ENCODE data around the gene PCDHA13. TPM values are rescaled to one million over a fixed set of nuclear protein-coding genes. Genes with fewer than 3 reads are reported as not detected.
"Not testable (repeated sequence)": the region's sequence is repeated elsewhere in the genome, so short reads cannot be mapped to it uniquely, and the experiment has no call there.

The PCDHA13 gene
- total and polyA plus RNA-seq, 2 donors from 2014 or later: 0.49 to 1.8 TPM

DNA sequence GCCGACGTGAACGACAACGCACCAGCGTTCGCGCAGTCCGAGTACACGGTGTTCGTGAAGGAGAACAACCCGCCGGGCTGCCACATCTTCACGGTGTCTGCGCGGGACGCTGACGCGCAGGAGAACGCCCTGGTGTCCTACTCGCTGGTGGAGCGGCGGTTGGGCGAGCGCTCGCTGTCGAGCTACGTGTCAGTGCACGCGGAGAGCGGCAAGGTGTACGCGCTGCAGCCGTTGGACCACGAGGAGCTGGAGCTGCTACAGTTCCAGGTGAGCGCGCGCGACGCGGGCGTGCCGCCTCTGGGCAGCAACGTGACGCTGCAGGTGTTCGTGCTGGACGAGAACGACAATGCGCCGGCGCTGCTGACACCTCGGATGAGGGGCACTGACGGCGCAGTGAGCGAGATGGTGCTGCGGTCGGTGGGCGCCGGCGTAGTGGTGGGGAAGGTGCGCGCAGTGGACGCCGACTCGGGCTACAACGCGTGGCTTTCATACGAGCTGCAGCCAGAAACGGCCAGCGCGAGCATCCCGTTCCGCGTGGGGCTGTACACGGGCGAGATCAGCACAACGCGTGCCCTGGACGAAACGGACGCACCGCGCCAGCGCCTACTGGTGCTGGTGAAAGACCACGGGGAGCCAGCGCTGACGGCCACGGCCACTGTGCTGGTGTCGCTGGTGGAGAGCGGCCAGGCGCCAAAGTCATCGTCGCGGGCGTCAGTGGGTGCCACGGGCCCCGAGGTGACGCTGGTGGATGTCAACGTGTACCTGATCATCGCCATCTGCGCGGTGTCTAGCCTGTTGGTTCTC lies 31.9 kb upstream of the PCDHA13 start:
- H3K36me3 ChIP-seq (ENCODE audit: control insufficient read depth in 2 of 3, insufficient read depth in 3 of 3, low read length in 3 of 3); DNase-seq; H3K9ac ChIP-seq (ENCODE audit: low read length in 3 of 3); FAIRE-seq; H3K4me1 ChIP-seq (ENCODE audit: control insufficient read depth in 2 of 3, insufficient read depth in 2 of 3, low read depth in 1 of 3, low read length in 3 of 3); H3K27me3 ChIP-seq (ENCODE audit: control insufficient read depth, insufficient read depth, low read length); H3K4me3 ChIP-seq (ENCODE audit: low read length in 3 of 3); intact Hi-C loops (cut with DNase I); H3K27ac ChIP-seq (ENCODE audit: low read depth in 2 of 2, low read length in 2 of 2): not testable (repeated sequence)
- peaks cover 0 to 10% (median 0%) of the 10 kb centered on the region in 3 donors for H3K9me3 ChIP-seq (ENCODE audit: control insufficient read depth in 2 of 3, insufficient read depth in 1 of 3, low read length in 3 of 3)

GRCh38 chr5:140855772-140856674 lies 25.9 kb upstream of the PCDHA13 start, which contains the start of gene PCDHA10:
Gene PCDHA10 (plus strand): TSS chr5:140855897. CDS start chr5:140856049, 152 bp downstream.
- Histone ChIP-seq H3K4me3 (ENCODE audit: low read length in 3 of 3) (peak within 1 kb of the TSS in 2 of 3 donors; percentile 53 to 58), H3K27me3 (ENCODE audit: control insufficient read depth, insufficient read depth, low read length) (no peaks in the 10 kb centered on the region), H3K9me3 (ENCODE audit: control insufficient read depth in 2 of 3, insufficient read depth in 1 of 3, low read length in 3 of 3) (peaks cover 0 to 24% (median 9%) of the 10 kb centered on the region in 3 donors), H3K36me3 (ENCODE audit: control insufficient read depth in 2 of 3, insufficient read depth in 3 of 3, low read length in 3 of 3) (no peaks in the 10 kb centered on the region), H3K9ac (ENCODE audit: low read length in 3 of 3) (no peak within 1 kb of the TSS), H3K27ac (ENCODE audit: low read depth in 2 of 2, low read length in 2 of 2) (no peak within 1 kb of the TSS), H3K4me1 (ENCODE audit: control insufficient read depth in 2 of 3, insufficient read depth in 2 of 3, low read depth in 1 of 3, low read length in 3 of 3) (no peaks in the 10 kb centered on the region)
- intact Hi-C loops (cut with DNase I): no loop called here
- no peak for TF ChIP-seq CTCF (IDR thresholded peaks at IDR 0.05; ENCODE audit: borderline replicate concordance, extremely low read depth, insufficient read depth)
- peak in 2 of 5 donors; percentile 2 to 24 for DNase-seq
- no peak for FAIRE-seq

- H3K27ac ChIP-seq (ENCODE audit: low read depth in 2 of 2, low read length in 2 of 2): no peak overlapping the region
- no peak for TF ChIP-seq CTCF (IDR thresholded peaks at IDR 0.05; ENCODE audit: borderline replicate concordance, extremely low read depth, insufficient read depth)
- DNase-seq (peak in 1 of 5 donors; percentile 71), FAIRE-seq (no peak)
- H3K9ac ChIP-seq (ENCODE audit: low read length in 3 of 3): no peak overlapping the region
- H3K4me1 ChIP-seq (ENCODE audit: control insufficient read depth in 2 of 3, insufficient read depth in 2 of 3, low read depth in 1 of 3, low read length in 3 of 3): no peaks in the 10 kb centered on the region
- H3K9me3 ChIP-seq (ENCODE audit: control insufficient read depth in 2 of 3, insufficient read depth in 1 of 3, low read length in 3 of 3): peaks cover 0 to 35% (median 13%) of the 10 kb centered on the region in 3 donors
- H3K27me3 ChIP-seq (ENCODE audit: control insufficient read depth, insufficient read depth, low read length): no peaks in the 10 kb centered on the region
- no peaks in the 10 kb centered on the region for H3K36me3 ChIP-seq (ENCODE audit: control insufficient read depth in 2 of 3, insufficient read depth in 3 of 3, low read length in 3 of 3)
- intact Hi-C loops (cut with DNase I): no loop called here
- H3K4me3 ChIP-seq (ENCODE audit: low read length in 3 of 3): no peak overlapping the region
These were observed 24.5 kb upstream of the PCDHA13 start for GRCh38 chr5:140857177-140857986.

Data from kidney (tissue), 14 donors.